Transverse colon (tissue), 4 donors: ENCODE results near the gene IFRD1. TPM values are rescaled to one million over a fixed set of nuclear protein-coding genes. Genes with fewer than 3 reads are reported as not detected.

Source experiments
- DNase-seq: peaks from one replicate; pipeline ENCODE4 v3.0.0-alpha.2; 2019
- H3K27ac ChIP-seq, 4 donors: fragments of 200-600 bp; sonication (generic); 2 replicates each; pipeline ENCODE4 v1.5.1; 2016 to 2018; ENCODE audit warnings: inconsistent platforms in 4 of 4
- H3K27me3 ChIP-seq: fragments of 200-600 bp; sonication (generic); 2 replicates; pipeline ENCODE4 v1.5.1; 2017; ENCODE audit warnings: inconsistent platforms
- H3K36me3 ChIP-seq, 4 donors: fragments of 200-600 bp; sonication (generic); 2 replicates each; pipeline ENCODE4 v1.5.1; 2017 to 2019; ENCODE audit warnings: inconsistent platforms in 4 of 4
- H3K4me1 ChIP-seq, 4 donors: fragments of 200-600 bp; sonication (generic); 2 replicates each; pipeline ENCODE4 v1.5.1; 2017 to 2020; ENCODE audit warnings: inconsistent platforms in 4 of 4
- H3K4me3 ChIP-seq, 4 donors: fragments of 200-600 bp; sonication (generic); 1 replicate in 1 of 4; 2 replicates in 3 of 4; pipeline versions ENCODE4 v1.5.1 to v1.6.1; 2017 to 2019; ENCODE audit warnings: inconsistent platforms in 4 of 4
- H3K9me3 ChIP-seq, 2 donors: fragments of 200-600 bp; sonication (generic); 2 replicates each; pipeline ENCODE4 v1.5.1; 2017 to 2019; ENCODE audit warnings: inconsistent platforms in 2 of 2
- CTCF ChIP-seq, 5 experiments: fragments of 200-600 bp in 3 of 5; fragments of 450-650 bp in 2 of 5; sonication (generic) in 3 of 5; IDR thresholded peaks; 1 replicate in 2 of 5; 2 replicates in 3 of 5; pipeline ENCODE4 v1.5.1; 2016 to 2017; ENCODE audit warnings: antibody characterized with exemption in 5 of 5, inconsistent platforms in 3 of 5, mild to moderate bottlenecking in 2 of 5, moderate library complexity in 1 of 5
- EP300 ChIP-seq: sonication (generic); formaldehyde crosslinking; IDR thresholded peaks from one replicate; pipeline ENCODE4 v1.6.1; 2017; ENCODE audit warnings: antibody characterized with exemption, low read depth
- POLR2A ChIP-seq: fragments of 450-650 bp; IDR thresholded peaks from one replicate; pipeline ENCODE4 v1.6.1; 2016; ENCODE audit warnings: antibody characterized with exemption, mild to moderate bottlenecking, moderate library complexity
- POLR2AphosphoS5 ChIP-seq, 3 donors: sonication (generic); formaldehyde crosslinking; IDR thresholded peaks; one replicate each; pipeline ENCODE4 v1.6.1; 2016; ENCODE audit warnings: antibody characterized with exemption in 3 of 3
- WGBS, 2 donors: methylation state at CpG; one replicate each; pipeline ENCODE4 v1.1.5; 2018; ENCODE audit warnings: low coverage in 1 of 2; 5-methylcytosine and 5-hydroxymethylcytosine counted together
- in situ Hi-C, 4 donors: fragments of 200-750 bp; cut with MboI; loops; one replicate each; pipeline versions ENCODE4 v1.15.0 to v1.15.1; 2017; ENCODE audit warnings: low sequenced_read_pairs in 3 of 4, low pct_ligation_motif_present in 1 of 4, low pct_unique_long_range_greater_than_20kb in 1 of 4
- intact Hi-C: fragments of 100-400 bp; cut with DNase I; formaldehyde crosslinking; loops from one replicate; pipeline ENCODE4 v1.15.1; 2023; ENCODE audit warnings: low total_unique reads
- total RNA-seq, 4 donors: library from RNA; depleted of rRNA; stranded (reverse); fragments of >200 nt; gene quantifications; one replicate each; pipeline ENCODE4 v1.1.0, GENCODE V29; 2016

The IFRD1 gene
- total RNA-seq, 4 donors from 2014 or later: 23.3 to 92.7 (median 52.0) TPM

- H3K9me3 ChIP-seq: no peaks in the 10 kb centered on the region
- peak overlapping the region in 1 of 4 donors; percentile 36 for H3K27ac ChIP-seq
- intact Hi-C loops: no loop called here
- no peak overlapping the region for H3K4me3 ChIP-seq
- H3K36me3 ChIP-seq: no peaks in the 10 kb centered on the region
- H3K27me3 ChIP-seq: no peaks in the 10 kb centered on the region
- peaks cover 0 to 4% (median 0%) of the 10 kb centered on the region in 4 donors for H3K4me1 ChIP-seq
- TF ChIP-seq POLR2A (no peak), CTCF (IDR thresholded peaks at IDR 0.05) (no peak), POLR2AphosphoS5 (IDR thresholded peaks at IDR 0.05) (no peak), EP300 (no peak)
- no peak for DNase-seq
- 75 to 82% methylated on average over 2 of the region's 2 CpGs for WGBS, 2 donors
- in situ Hi-C loops: loop anchor here in 2 of 4 donors (10.0 kb wide), 1 partner anchor 750 kb away; no protein-coding TSS in a partner anchor
These were observed 45.0 kb downstream of the IFRD1 start for GRCh38 chr7:112495156-112495788.

GRCh38 chr7:112495810-112496462 lies 45.7 kb downstream of the IFRD1 start:
- H3K4me3 ChIP-seq: no peak overlapping the region
- peak overlapping the region in 1 of 4 donors; percentile 36 for H3K27ac ChIP-seq
- 31 to 36% methylated on average over 5 to 6 of the region's 6 CpGs for WGBS, 2 donors
- intact Hi-C loops (no loop called here), in situ Hi-C loops (loop anchor here in 2 of 4 donors (10.0 kb wide), 1 partner anchor 751 kb away; no protein-coding TSS in a partner anchor)
- peak in 1 of 3 donors; percentile 9 for TF ChIP-seq POLR2AphosphoS5 (IDR thresholded peaks at IDR 0.05)
- TF ChIP-seq CTCF (IDR thresholded peaks at IDR 0.05): peak; percentile 53 to 62 (median 58)
- TF ChIP-seq EP300: no peak
- TF ChIP-seq POLR2A: no peak
- no peaks in the 10 kb centered on the region for H3K9me3 ChIP-seq
- no peaks in the 10 kb centered on the region for H3K36me3 ChIP-seq
- H3K27me3 ChIP-seq: no peaks in the 10 kb centered on the region
- DNase-seq: peak; percentile 61
- H3K4me1 ChIP-seq: peaks cover 0 to 4% (median 0%) of the 10 kb centered on the region in 4 donors

GRCh38 chr7:112497481-112497880 lies 47.2 kb downstream of the IFRD1 start:
- Histone ChIP-seq H3K4me1 (peaks cover 0 to 11% (median 2%) of the 10 kb centered on the region in 4 donors), H3K27ac (no peak overlapping the region), H3K4me3 (no peak overlapping the region), H3K27me3 (no peaks in the 10 kb centered on the region), H3K36me3 (no peaks in the 10 kb centered on the region), H3K9me3 (no peaks in the 10 kb centered on the region)
- intact Hi-C loops (no loop called here), in situ Hi-C loops (loop anchor here in 2 of 4 donors (10.0 kb wide), 1 partner anchor 753 kb away; no protein-coding TSS in a partner anchor)
- WGBS, 2 donors: 38 to 39% methylated on average over 2 of the region's 2 CpGs
- TF ChIP-seq EP300: no peak
- no peak for TF ChIP-seq POLR2AphosphoS5 (IDR thresholded peaks at IDR 0.05)
- TF ChIP-seq POLR2A: no peak
- no peak for TF ChIP-seq CTCF (IDR thresholded peaks at IDR 0.05)
- DNase-seq: no peak

- H3K4me1 ChIP-seq: peaks cover 0 to 9% (median 2%) of the 10 kb centered on the region in 4 donors
- H3K36me3 ChIP-seq: no peaks in the 10 kb centered on the region
- in situ Hi-C loops: loop anchor here in 1 of 4 donors (25.0 kb wide), 1 partner anchor 738 kb away; no protein-coding TSS in a partner anchor
- no peaks in the 10 kb centered on the region for H3K27me3 ChIP-seq
- no peak for TF ChIP-seq EP300
- TF ChIP-seq CTCF (IDR thresholded peaks at IDR 0.05): no peak
- no peak for TF ChIP-seq POLR2AphosphoS5 (IDR thresholded peaks at IDR 0.05)
- no peaks in the 10 kb centered on the region for H3K9me3 ChIP-seq
- H3K27ac ChIP-seq: no peak overlapping the region
- intact Hi-C loops: no loop called here
- no peak overlapping the region for H3K4me3 ChIP-seq
- no peak for DNase-seq
- WGBS, 2 donors: 84 to 97% methylated on average over 3 of the region's 3 CpGs
These were observed 50.4 kb downstream of the IFRD1 start for GRCh38 chr7:112500619-112501018.
